HepG2 (cell line): ENCODE results near the gene UAP1. TPM values are rescaled to one million over a fixed set of nuclear protein-coding genes. Genes with fewer than 3 reads are reported as not detected.

Experiments
- ATAC-seq: fragments of 200-7000 bp; cut with Tn5 transposase; 3 replicates; pipeline ENCODE4 v1.9.1; 2020; ENCODE audit warnings: mild to moderate bottlenecking, moderate library complexity
- BruUV-seq: library from RNA; stranded (reverse); fragments of 400-500 nt; replicated peaks from 2 replicates; lab custom pipeline; 2021; lab: Mats Ljungman, UMichigan
- CTCF ChIA-PET: fragments of 300-600 bp; formaldehyde crosslinking; extraction: SDS; loops from one replicate; lab custom pipeline; 2021; ENCODE audit warnings: low total read pairs, inconsistent platforms, low intra/inter-chr PET ratio; lab: Yijun Ruan, JAX
- POLR2A ChIA-PET: fragments of 350-600 bp; sonication (Branson Sonifier 250); formaldehyde crosslinking; loops from one replicate; lab custom pipeline; 2020; ENCODE audit warnings: antibody characterized with exemption, inconsistent platforms; lab: Yijun Ruan, JAX
- DNase-seq: peaks from one replicate; pipeline ENCODE4 v3.0.0-alpha.2; 2015; ENCODE audit warnings: low spot score
- FAIRE-seq: peaks from 3 replicates; lab custom pipeline; 2011; peaks lifted over from hg19 to GRCh38; lab: Jason Lieb, UNC
- H2AFZ ChIP-seq: one replicate; pipeline ENCODE4 v1.6.1; 2011; ENCODE audit warnings: low read length, inconsistent platforms
- H3K27ac ChIP-seq: fragments of 300-600 bp; 3 replicates; pipeline ENCODE4 v1.8.0; 2011; ENCODE audit warnings: mixed run types, mild to moderate bottlenecking, mixed read lengths, low read length, inconsistent platforms; ENCODE audit not compliant: insufficient read depth; ENCODE audit errors: extremely low read length
- H3K27me3 ChIP-seq, 2 experiments: fragments of 200-600 bp in 1 of 2; 2 replicates in 1 of 2; 3 replicates in 1 of 2; pipeline versions ENCODE4 v1.6.0 to v1.8.0; 2011; ENCODE audit warnings: low read length in 2 of 2, mild to moderate bottlenecking in 2 of 2, moderate library complexity in 2 of 2, inconsistent platforms in 1 of 2; ENCODE audit not compliant: insufficient read depth in 2 of 2, control insufficient read depth in 1 of 2
- H3K36me3 ChIP-seq, 2 experiments: fragments of 200-600 bp in 1 of 2; replicated peaks in 1 of 2; 2 replicates in 1 of 2; 3 replicates in 1 of 2; pipeline versions ENCODE4 v1.5.1 to v1.8.0; 2011; ENCODE audit warnings: low read length in 2 of 2, inconsistent platforms in 1 of 2; ENCODE audit not compliant: insufficient read depth in 2 of 2, control insufficient read depth in 1 of 2
- H3K4me1 ChIP-seq: 2 replicates; pipeline ENCODE4 v1.5.1; 2012; ENCODE audit warnings: low read length, inconsistent platforms; ENCODE audit not compliant: insufficient read depth
- H3K4me2 ChIP-seq: 2 replicates; pipeline ENCODE4 v1.6.0; 2011; ENCODE audit warnings: low read depth, low read length, inconsistent platforms
- H3K4me3 ChIP-seq, 3 experiments: fragments of 200-600 bp in 1 of 3; sonication (generic), shearing (Covaris generic) in 1 of 3; replicated peaks in 1 of 3; 2 replicates each; pipeline ENCODE4 v1.5.1; 2011 to 2016; ENCODE audit warnings: low read length in 3 of 3, inconsistent platforms in 2 of 3, low read depth in 2 of 3, mild to moderate bottlenecking in 2 of 3, control low read depth in 1 of 3, mixed read lengths in 1 of 3; ENCODE audit not compliant: insufficient read depth in 1 of 3
- H3K79me2 ChIP-seq: one replicate; pipeline ENCODE4 v1.6.1; 2011; ENCODE audit warnings: low read length, inconsistent platforms; ENCODE audit not compliant: insufficient read depth
- H3K9ac ChIP-seq: 2 replicates; pipeline ENCODE4 v1.6.0; 2011; ENCODE audit warnings: mild to moderate bottlenecking, low read depth, low read length, inconsistent platforms; ENCODE audit not compliant: insufficient read depth
- H3K9me3 ChIP-seq: 2 replicates; pipeline ENCODE4 v1.5.1; 2012; ENCODE audit warnings: mild to moderate bottlenecking, low read length
- H4K20me1 ChIP-seq: 2 replicates; pipeline ENCODE4 v1.6.0; 2011; ENCODE audit warnings: inconsistent platforms, mild to moderate bottlenecking, low read length, moderate library complexity; ENCODE audit not compliant: insufficient read depth
- ATF7-NPFF ChIP-seq: sonication (generic); formaldehyde crosslinking; IDR thresholded peaks from 2 replicates; pipeline ENCODE4 v1.8.1; 2023; ENCODE audit warnings: mild to moderate bottlenecking, low read depth, missing genetic modification reagents, moderate library complexity
- CBFB ChIP-seq: sonication (generic); formaldehyde crosslinking; IDR thresholded peaks from 2 replicates; pipeline ENCODE4 v1.4.0; 2020; ENCODE audit warnings: missing genetic modification reagents
- HHEX ChIP-seq: IDR thresholded peaks from 2 replicates; pipeline ENCODE4 v1.6.1; 2016; ENCODE audit warnings: control low read depth
- KDM3A ChIP-seq: IDR thresholded peaks from 2 replicates; pipeline ENCODE4 v1.6.1; 2018; ENCODE audit warnings: low read depth, missing compliant biosample characterization
- NFE2L2 ChIP-seq: fragments of 150-350 bp; IDR thresholded peaks from 2 replicates; pipeline ENCODE4 v1.6.1; 2014; ENCODE audit warnings: low read length
- SYNCRIP ChIP-seq: fragments of 200-400 bp; formaldehyde crosslinking; IDR thresholded peaks from 2 replicates; pipeline ENCODE4 v1.6.1; 2018; ENCODE audit warnings: mild to moderate bottlenecking, low read depth, low read length; ENCODE audit not compliant: insufficient read depth
- ZBTB26 ChIP-seq: IDR thresholded peaks from 2 replicates; pipeline ENCODE4 v1.6.1; 2016; ENCODE audit warnings: missing compliant biosample characterization, missing genetic modification reagents, borderline replicate concordance
- ZNF136 ChIP-seq: sonication (generic); formaldehyde crosslinking; IDR thresholded peaks from 2 replicates; pipeline ENCODE4 v1.8.1; 2022; ENCODE audit warnings: low read depth, mild to moderate bottlenecking, moderate library complexity, missing genetic modification reagents
- ZNF143 ChIP-seq: sonication (generic); formaldehyde crosslinking; IDR thresholded peaks from 2 replicates; pipeline ENCODE4 v1.4.0; 2020; ENCODE audit warnings: missing genetic modification reagents
- ZNF354B ChIP-seq: sonication (generic); formaldehyde crosslinking; IDR thresholded peaks from 2 replicates; pipeline ENCODE4 v1.8.0; 2022; ENCODE audit warnings: mild to moderate bottlenecking, missing genetic modification reagents
- ZNF407 ChIP-seq: sonication (generic); formaldehyde crosslinking; IDR thresholded peaks from one replicate; pipeline ENCODE4 v1.5.1; 2020; ENCODE audit warnings: mild to moderate bottlenecking, missing genetic modification reagents; ENCODE audit errors: not compliant biosample characterization
- ZNF788 ChIP-seq: sonication (generic); formaldehyde crosslinking; IDR thresholded peaks from 2 replicates; pipeline ENCODE4 v1.5.0; 2020; ENCODE audit warnings: mild to moderate bottlenecking, missing genetic modification reagents, borderline replicate concordance
- ZNF850 ChIP-seq: sonication (generic); formaldehyde crosslinking; conservative IDR thresholded peaks from 2 replicates; pipeline ENCODE4 v1.9.0; 2021; ENCODE audit warnings: mild to moderate bottlenecking, missing genetic modification reagents
- ZSCAN25 ChIP-seq: sonication (generic); formaldehyde crosslinking; IDR thresholded peaks from 2 replicates; pipeline ENCODE4 v1.8.0; 2022; ENCODE audit warnings: mild to moderate bottlenecking, missing genetic modification reagents
- in situ Hi-C: cut with HindIII; loops from 2 replicates; pipeline ENCODE4 v1.10.0; 2017; ENCODE audit warnings: low pct_unique_long_range_greater_than_20kb; ENCODE audit not compliant: extremely low pct_ligation_motif_present
- intact Hi-C: fragments of 100-400 bp; cut with micrococcal nuclease; formaldehyde crosslinking; loops from one replicate; pipeline ENCODE4 v1.10.0; 2022; ENCODE audit not compliant: unreplicated experiment
- polyA plus RNA-seq, 8 experiments: library from polyadenylated mRNA; depleted of rRNA in 3 of 8; stranded (reverse) in 7 of 8; unstranded in 1 of 8; fragments of >200 nt; fragmentation: Illumina TruSeq in 4 of 8; extraction: Trizol in 4 of 8; gene quantifications; 2 replicates each; pipeline versions ENCODE4 v1.2.1 to v1.2.3, GENCODE V29; 2011 to 2016; ENCODE audit warnings: low read depth in 4 of 8, missing spikeins in 1 of 8, mixed read lengths in 1 of 8; ENCODE audit not compliant: insufficient read depth in 1 of 8
- total RNA-seq, 5 experiments: library from RNA; depleted of rRNA; stranded (reverse); fragments of >200 nt; fragmentation: Illumina TruSeq; extraction: Trizol; gene quantifications; 2 replicates each; pipeline ENCODE4 v1.2.3, GENCODE V29; 2016; ENCODE audit warnings: low read depth in 1 of 5

Gene UAP1
- total and polyA plus RNA-seq, 2 of the 13 experiments (the other 11 are each of a cell fraction or from before 2014, with no cell fraction given) = 48.4 to 117 TPM

GRCh38 chr1:162580308-162580707 lies 18.8 kb downstream of the UAP1 start:
- Histone ChIP-seq H3K79me2 (peaks cover 6% of the 10 kb centered on the region), H3K9ac (no peak overlapping the region), H2AFZ (no peak overlapping the region), H3K4me3 (no peak overlapping the region), H3K4me1 (no peaks in the 10 kb centered on the region), H3K9me3 (no peaks in the 10 kb centered on the region), H3K36me3 (peaks cover 13 to 69% of the 10 kb centered on the region in 2 experiments), H3K27ac (no peak overlapping the region), H4K20me1 (no peaks in the 10 kb centered on the region), H3K4me2 (no peak overlapping the region), H3K27me3 (no peaks in the 10 kb centered on the region)
- in situ Hi-C loops (no loop called here), intact Hi-C loops (no loop called here)
- FAIRE-seq (no peak), DNase-seq (no peak), ATAC-seq (no peak)
- no TSS peak for BruUV-seq
- no peak for TF ChIP-seq ZBTB26
- TF ChIP-seq SYNCRIP = no peak
- TF ChIP-seq ZNF354B (CRISPR knock-in tag) = no peak
- no peak for TF ChIP-seq ZNF136 (CRISPR knock-in tag)
- TF ChIP-seq CBFB = no peak
- no peak for TF ChIP-seq ZNF850 (CRISPR knock-in tag)
- TF ChIP-seq KDM3A (CRISPR knock-in tag) = no peak
- TF ChIP-seq NFE2L2 = no peak
- TF ChIP-seq ATF7-NPFF (CRISPR knock-in tag) = no peak
- no peak for TF ChIP-seq HHEX
- no peak for TF ChIP-seq ZNF143 (CRISPR knock-in tag)
- no peak for TF ChIP-seq ZNF788 (CRISPR knock-in tag)
- no peak for TF ChIP-seq ZNF407 (CRISPR knock-in tag)
- TF ChIP-seq ZSCAN25 = no peak
- ChIA-PET POLR2A (no interaction called here), CTCF (no interaction called here)
